Naive thymus-derived CD8-positive, alpha-beta T cell (primary cell): ENCODE measurements around the gene TLNRD1. TPM values are rescaled to one million over a fixed set of nuclear protein-coding genes. Genes with fewer than 3 reads are reported as not detected.

ENCODE experiments used
- ATAC-seq, 2 donors: fragments of 150-1000 bp; cut with Tn5 transposase in 1 of 2; sonication (Bioruptor Pico), chemical (Tn5 transposase) in 1 of 2; 1 replicate in 1 of 2; 2 replicates in 1 of 2; pipeline ENCODE4 v1.10.0; 2021; ENCODE audit warnings: mild to moderate bottlenecking in 2 of 2, moderate library complexity in 2 of 2
- POLR2A ChIA-PET: fragments of 350-600 bp; sonication (Branson Sonifier 250); formaldehyde crosslinking; loops from one replicate; lab custom pipeline; 2021; ENCODE audit warnings: antibody characterized with exemption; lab: Charles Lee
- DNase-seq, 10 donors: peaks; one replicate each; pipeline versions ENCODE4 v3.0.0 to v3.0.0-alpha.2; 2020 to 2022
- H3K27ac Mint-ChIP-seq, 10 donors: one replicate each; pipeline ENCODE4 v1.8.0; 2020 to 2022; ENCODE audit warnings: mild to moderate bottlenecking in 10 of 10, mixed read lengths in 10 of 10, moderate library complexity in 4 of 10, inconsistent platforms in 1 of 10
- H3K27me3 Mint-ChIP-seq, 5 donors: one replicate each; pipeline ENCODE4 v1.8.0; 2021 to 2022; ENCODE audit warnings: mixed read lengths in 5 of 5
- H3K36me3 Mint-ChIP-seq, 3 donors: one replicate each; pipeline ENCODE4 v1.8.0; 2020 to 2022; ENCODE audit warnings: mixed read lengths in 3 of 3, mild to moderate bottlenecking in 2 of 3, inconsistent platforms in 1 of 3
- H3K4me1 Mint-ChIP-seq, 4 donors: one replicate each; pipeline ENCODE4 v1.8.0; 2021 to 2022; ENCODE audit warnings: mixed read lengths in 4 of 4
- H3K4me3 Mint-ChIP-seq, 10 donors: one replicate each; pipeline ENCODE4 v1.8.0; 2020 to 2022; ENCODE audit warnings: mild to moderate bottlenecking in 10 of 10, mixed read lengths in 10 of 10, moderate library complexity in 6 of 10, inconsistent platforms in 1 of 10
- H3K9me3 Mint-ChIP-seq, 9 donors: one replicate each; pipeline ENCODE4 v1.8.0; 2020 to 2022; ENCODE audit warnings: mixed read lengths in 9 of 9, mild to moderate bottlenecking in 3 of 9, inconsistent platforms in 1 of 9, moderate library complexity in 1 of 9
- polyA plus RNA-seq, 3 donors: library from polyadenylated mRNA; unstranded; fragments of 300-500 nt; fragmentation: Illumina TruSeq; gene quantifications; one replicate each; pipeline ENCODE4 v1.2.3, GENCODE V29; 2021
- total RNA-seq, 8 experiments: library from RNA in 2 of 8; stranded (reverse) in 2 of 8; gene quantifications; one replicate each; pipeline ENCODE4 v1.2.3 and lab custom pipeline; 2021 to 2026

The TLNRD1 gene
- total and polyA plus RNA-seq, 5 experiments from 2014 or later = 2.2 to 19.6 (median 2.9) TPM

DNA sequence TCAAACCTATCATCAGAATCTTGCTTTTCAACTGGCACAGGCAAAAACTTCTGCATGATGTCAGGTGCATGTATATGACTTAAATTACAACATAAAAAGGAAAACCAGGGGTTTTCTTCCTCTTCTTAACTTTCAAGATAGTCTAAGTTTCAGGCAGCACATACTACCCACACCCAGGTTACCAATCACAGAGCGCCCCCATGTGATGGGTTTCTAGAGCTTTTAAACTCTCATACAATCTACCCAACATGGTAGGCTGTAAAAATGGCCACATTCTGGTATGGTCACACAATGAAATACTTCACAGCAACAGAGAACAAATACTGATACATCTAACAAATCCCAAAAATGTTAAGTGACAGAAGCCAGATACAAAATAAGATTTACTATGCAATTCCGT, 18.5 kb upstream of the TLNRD1 start:
- Mint-ChIP-seq H3K27me3 (no peaks in the 10 kb centered on the region), H3K4me1 (peaks cover 34 to 59% (median 57%) of the 10 kb centered on the region in 4 donors), H3K4me3 (no peak overlapping the region), H3K27ac (peak overlapping the region; percentile 13 to 77 (median 57)), H3K36me3 (peaks cover 4 to 78% (median 14%) of the 10 kb centered on the region in 3 donors), H3K9me3 (no peaks in the 10 kb centered on the region)
- POLR2A ChIA-PET = no interaction called here
- ATAC-seq (no peak), DNase-seq (no peak)

DNA sequence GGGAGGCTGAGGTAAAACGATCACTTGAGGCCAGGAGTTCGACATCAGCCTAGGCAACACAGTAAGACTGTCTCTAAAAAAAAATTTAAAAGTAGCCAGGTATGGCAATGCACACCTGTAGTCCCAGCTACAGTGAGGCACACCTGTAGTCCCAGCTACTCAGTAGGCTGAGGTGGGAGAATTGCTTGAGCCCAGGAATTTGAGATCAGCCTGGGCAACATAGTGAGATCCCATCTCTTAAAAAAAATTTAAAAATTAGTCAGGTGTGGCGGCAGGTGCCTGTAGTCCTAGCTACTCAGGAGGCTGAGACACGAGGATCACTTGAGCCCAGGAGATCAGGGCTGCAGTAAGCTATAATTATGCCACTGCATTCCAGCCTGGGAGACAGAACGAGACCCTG, 17.9 kb upstream of the TLNRD1 start:
- H3K4me1 Mint-ChIP-seq = peaks cover 30 to 59% (median 55%) of the 10 kb centered on the region in 4 donors
- DNase-seq (no peak), ATAC-seq (no peak)
- peaks cover 4 to 72% (median 14%) of the 10 kb centered on the region in 3 donors for H3K36me3 Mint-ChIP-seq
- no peak overlapping the region for H3K4me3 Mint-ChIP-seq
- H3K9me3 Mint-ChIP-seq = no peaks in the 10 kb centered on the region
- POLR2A ChIA-PET = no interaction called here
- no peaks in the 10 kb centered on the region for H3K27me3 Mint-ChIP-seq
- H3K27ac Mint-ChIP-seq = peak overlapping the region in 4 of 10 donors; percentile 49 to 77 (median 59)

DNA sequence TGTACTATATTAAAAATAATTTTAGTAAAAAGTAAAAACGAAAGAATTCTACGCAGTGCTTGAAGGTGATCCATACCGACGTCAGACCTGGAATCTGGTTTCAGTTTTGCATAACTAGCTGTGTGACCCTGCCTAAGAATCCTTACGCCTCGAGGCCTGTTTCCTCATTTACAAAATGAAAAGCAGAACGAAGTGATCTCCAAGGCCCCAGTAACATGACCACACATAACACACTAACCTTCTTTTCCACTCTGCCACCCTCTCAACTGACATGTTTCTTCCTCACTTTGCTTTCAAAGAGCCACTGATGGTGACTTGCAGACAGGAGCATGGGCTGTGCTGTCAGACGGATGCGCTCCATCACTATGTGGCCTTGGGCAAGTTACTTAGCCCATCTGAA, 15.9 kb upstream of the TLNRD1 start:
- H3K4me1 Mint-ChIP-seq = peaks cover 43 to 73% (median 70%) of the 10 kb centered on the region in 4 donors
- DNase-seq (no peak), ATAC-seq (no peak)
- H3K36me3 Mint-ChIP-seq = peaks cover 0 to 59% (median 8%) of the 10 kb centered on the region in 3 donors
- peak overlapping the region in 5 of 10 donors; percentile 0 to 54 (median 28) for H3K4me3 Mint-ChIP-seq
- no peaks in the 10 kb centered on the region for H3K27me3 Mint-ChIP-seq
- H3K27ac Mint-ChIP-seq = peak overlapping the region in 6 of 10 donors; percentile 48 to 86 (median 75)
- POLR2A ChIA-PET = no interaction called here
- H3K9me3 Mint-ChIP-seq = no peaks in the 10 kb centered on the region

DNA sequence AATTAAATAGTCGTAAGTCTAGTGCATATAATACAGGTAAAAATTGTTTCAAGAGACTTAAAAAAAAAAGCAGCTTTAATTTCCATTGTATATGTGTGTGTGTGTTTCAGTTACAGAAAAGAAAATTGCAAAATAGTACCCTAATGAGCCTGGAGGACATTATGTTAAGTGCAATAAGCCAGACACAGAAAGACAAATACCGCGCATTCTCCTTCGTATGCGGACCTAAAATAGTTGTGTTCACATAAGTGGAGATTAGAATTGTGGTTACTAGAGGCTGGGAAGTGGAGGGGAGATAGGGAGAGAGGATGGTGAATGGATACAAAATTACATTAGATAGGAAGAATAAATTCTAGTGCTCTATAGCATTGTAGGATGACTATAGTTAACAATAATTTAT, 14.7 kb upstream of the TLNRD1 start:
- ATAC-seq = no peak
- Mint-ChIP-seq H3K27ac (peak overlapping the region in 2 of 10 donors; percentile 1 to 4), H3K4me1 (peaks cover 45 to 82% (median 76%) of the 10 kb centered on the region in 4 donors), H3K9me3 (no peaks in the 10 kb centered on the region), H3K27me3 (no peaks in the 10 kb centered on the region), H3K4me3 (peak overlapping the region in 3 of 10 donors; percentile 1 to 65 (median 63)), H3K36me3 (peaks cover 0 to 49% (median 5%) of the 10 kb centered on the region in 3 donors)
- DNase-seq = no peak
- POLR2A ChIA-PET = interaction anchor here (2.0 kb wide), 1 partner anchor 15 kb away, joined by 7 read pairs; the partner anchor contains the start of gene TLNRD1

DNA sequence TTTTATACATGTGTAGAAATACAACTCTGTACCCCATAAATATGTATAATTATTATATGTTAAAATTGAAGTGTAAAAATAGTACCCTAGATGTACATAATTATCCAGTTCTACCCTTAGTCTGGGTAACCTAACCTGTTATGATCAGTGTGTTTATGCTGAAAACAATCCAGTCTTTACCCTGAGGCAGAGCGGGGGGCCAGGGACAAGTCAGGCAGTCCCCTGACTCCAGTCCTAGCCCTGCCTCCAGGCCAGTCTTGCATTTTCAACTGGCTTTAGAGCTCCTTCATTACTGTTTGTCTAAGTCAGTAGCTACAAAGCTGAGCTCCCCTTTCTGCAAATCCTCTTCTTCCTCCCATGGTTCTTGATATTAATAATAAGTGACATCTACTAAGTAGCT, 14.2 kb upstream of the TLNRD1 start:
- ATAC-seq = no peak
- POLR2A ChIA-PET = interaction anchor here (2.0 kb wide), 1 partner anchor 15 kb away, joined by 7 read pairs; the partner anchor contains the start of gene TLNRD1
- no peaks in the 10 kb centered on the region for H3K27me3 Mint-ChIP-seq
- H3K4me1 Mint-ChIP-seq = peaks cover 45 to 87% (median 81%) of the 10 kb centered on the region in 4 donors
- no peak for DNase-seq
- H3K36me3 Mint-ChIP-seq = peaks cover 0 to 47% (median 5%) of the 10 kb centered on the region in 3 donors
- peak overlapping the region in 7 of 10 donors; percentile 6 to 64 (median 48) for H3K4me3 Mint-ChIP-seq
- H3K27ac Mint-ChIP-seq = peak overlapping the region in 5 of 10 donors; percentile 22 to 63 (median 50)
- H3K9me3 Mint-ChIP-seq = no peaks in the 10 kb centered on the region

DNA sequence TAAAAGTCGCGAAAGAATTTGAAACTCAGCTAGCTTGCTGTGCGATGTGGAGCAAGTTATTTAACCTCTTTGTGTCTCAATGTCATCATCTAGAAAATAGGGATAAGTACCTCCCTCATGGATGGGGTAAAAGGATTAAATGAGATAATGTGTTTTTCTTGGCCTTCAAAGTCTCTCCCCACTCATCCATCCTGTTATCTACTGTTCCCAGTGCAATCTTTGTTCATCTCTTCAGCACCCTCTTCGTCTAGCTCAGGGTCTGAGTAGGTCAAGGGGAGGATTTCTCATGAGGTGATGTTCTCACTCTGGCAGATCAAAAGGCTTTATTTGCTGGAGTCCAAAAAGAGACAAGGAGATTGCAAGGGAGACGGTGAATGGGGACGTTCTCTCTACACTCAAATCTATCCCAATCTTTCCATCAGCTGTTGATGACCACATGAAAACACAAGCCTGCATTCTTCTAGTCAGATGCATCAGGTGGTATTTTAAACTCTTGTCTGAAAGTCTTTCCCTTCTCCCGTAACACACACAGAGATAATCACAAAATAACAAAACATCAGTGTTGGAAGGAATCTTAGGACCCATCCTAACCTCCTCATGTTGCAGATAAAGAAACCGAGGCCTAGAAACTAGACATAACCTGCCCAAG, 12.5 kb upstream of the TLNRD1 start:
- peak overlapping the region; percentile 95 to 100 (median 99) for H3K4me3 Mint-ChIP-seq
- peak overlapping the region; percentile 29 to 99 (median 98) for H3K27ac Mint-ChIP-seq
- peaks cover 42 to 83% (median 74%) of the 10 kb centered on the region in 4 donors for H3K4me1 Mint-ChIP-seq
- POLR2A ChIA-PET = interaction anchor here (1.2 to 4.9 kb wide), 2 partner anchors 13 to 1092 kb away, joined by 3 to 58 read pairs; partner anchors contain the start of genes MTHFS and TLNRD1
- DNase-seq (no peak), ATAC-seq (no peak)
- H3K9me3 Mint-ChIP-seq = no peaks in the 10 kb centered on the region
- peaks cover 0 to 35% (median 0%) of the 10 kb centered on the region in 3 donors for H3K36me3 Mint-ChIP-seq
- H3K27me3 Mint-ChIP-seq = no peaks in the 10 kb centered on the region

DNA sequence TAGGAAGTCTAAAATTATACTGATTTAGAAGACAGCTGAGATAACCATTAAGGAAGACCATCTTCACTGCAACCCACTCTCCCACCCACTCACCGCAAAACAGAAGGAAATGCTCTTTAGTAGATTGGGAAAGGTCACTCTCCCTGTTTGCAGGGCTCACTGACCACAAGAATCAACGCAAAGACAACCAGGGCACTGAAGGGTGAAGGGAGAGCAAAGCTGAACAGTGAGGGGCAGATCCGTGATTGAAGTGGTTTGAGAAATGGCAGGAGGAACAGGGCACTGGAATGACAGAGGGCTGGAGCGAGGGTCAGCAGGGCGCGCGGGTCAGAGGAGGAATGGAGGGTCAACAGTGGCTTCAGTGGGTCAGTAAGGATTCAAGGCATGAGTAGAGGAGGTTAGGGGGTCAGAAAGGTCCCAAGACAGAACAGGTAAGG, 11.6 kb upstream of the TLNRD1 start:
- Mint-ChIP-seq H3K27me3 (no peaks in the 10 kb centered on the region), H3K4me3 (peak overlapping the region; percentile 95 to 100 (median 99)), H3K4me1 (peaks cover 42 to 77% (median 68%) of the 10 kb centered on the region in 4 donors), H3K36me3 (peaks cover 0 to 30% (median 0%) of the 10 kb centered on the region in 3 donors), H3K27ac (peak overlapping the region; percentile 97 to 99 (median 99)), H3K9me3 (no peaks in the 10 kb centered on the region)
- POLR2A ChIA-PET = interaction anchor here (1.9 to 4.9 kb wide), 2 partner anchors 9 to 12 kb away, joined by 8 to 58 read pairs; partner anchors contain the start of gene TLNRD1
- no peak for DNase-seq
- no peak for ATAC-seq

DNA sequence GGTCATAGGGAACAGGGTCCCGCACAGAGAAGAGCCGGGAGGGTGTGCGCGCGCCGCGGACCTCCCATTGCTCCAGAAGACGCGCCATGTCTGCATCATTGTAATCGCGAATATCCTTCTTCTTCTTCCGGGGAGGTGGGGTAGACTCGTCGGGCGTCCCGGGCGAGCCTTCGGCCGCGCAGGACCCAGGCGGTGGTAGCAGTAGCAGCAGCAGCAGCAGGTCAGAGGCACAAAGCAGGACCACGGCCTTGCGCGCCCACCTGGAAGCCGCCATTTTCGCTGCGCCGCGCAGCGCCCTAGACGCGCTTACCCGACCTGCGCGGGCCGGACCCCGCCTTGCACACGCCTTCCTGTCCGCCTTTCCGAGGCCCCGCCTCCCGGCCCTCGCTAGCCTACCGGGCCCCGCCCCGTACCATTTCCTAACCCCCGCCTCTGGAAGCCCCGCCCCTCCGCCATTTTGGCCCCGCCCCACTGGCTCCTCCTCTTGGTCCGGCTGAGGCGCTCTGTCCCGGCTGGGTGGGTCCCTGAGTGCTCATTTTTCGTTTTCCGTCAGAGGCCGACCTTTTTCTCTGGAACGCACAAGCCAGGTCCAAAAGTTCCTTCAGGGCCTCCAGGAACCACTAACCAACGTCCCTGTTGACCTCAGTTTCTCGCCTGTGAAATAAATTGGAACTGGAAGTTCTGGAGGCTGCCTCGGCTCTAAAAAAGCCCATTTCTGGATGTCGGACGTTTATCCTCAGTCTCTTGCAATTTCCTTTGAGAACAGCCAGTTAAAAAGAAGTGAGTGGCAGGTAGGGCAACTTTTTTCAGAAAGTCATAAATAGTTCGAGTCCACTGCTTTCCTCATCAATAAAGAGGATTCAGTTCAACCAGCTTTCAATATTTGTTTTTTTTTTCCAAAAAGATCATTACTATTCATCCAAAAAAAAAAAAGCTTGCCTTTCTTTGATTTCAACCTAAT, 10.9 kb upstream of the TLNRD1 start, which contains the start of gene MESD:
MESD (minus strand) TSS at position 302 of the 961 bp plus-strand sequence; CDS start at position 274, 28 bp downstream.
- peak within 1 kb of the TSS; percentile 95 to 100 (median 99) for H3K4me3 Mint-ChIP-seq
- peaks cover 37 to 70% (median 61%) of the 10 kb centered on the region in 4 donors for H3K4me1 Mint-ChIP-seq

DNA sequence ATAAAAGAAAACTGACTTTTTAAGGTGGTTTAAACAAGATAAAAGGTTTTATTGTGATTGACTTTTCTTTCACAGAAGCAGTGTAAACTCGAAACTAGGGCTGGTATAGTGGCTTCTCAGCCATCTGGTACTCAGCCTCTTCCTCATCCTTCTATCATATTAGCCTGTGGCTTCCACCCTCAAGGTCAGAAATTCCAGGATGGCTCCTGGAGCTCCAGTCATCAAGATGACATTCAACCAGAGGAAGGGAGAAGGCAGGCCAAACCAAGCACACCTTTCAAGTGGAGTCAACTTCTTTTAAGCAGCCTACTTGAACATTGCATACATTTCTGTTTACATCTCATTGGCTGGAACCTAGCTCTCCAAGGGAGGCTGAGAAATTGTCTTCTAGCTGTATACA, 9.8 kb upstream of the TLNRD1 start:
- Mint-ChIP-seq H3K27me3 (no peaks in the 10 kb centered on the region), H3K4me3 (peak overlapping the region in 8 of 10 donors; percentile 7 to 62 (median 33)), H3K36me3 (peaks cover 0 to 15% (median 0%) of the 10 kb centered on the region in 3 donors), H3K4me1 (peaks cover 34 to 58% (median 54%) of the 10 kb centered on the region in 4 donors), H3K9me3 (peaks cover 0 to under 1% (median 0%) of the 10 kb centered on the region in 9 donors), H3K27ac (peak overlapping the region in 8 of 10 donors; percentile 24 to 77 (median 64))
- ATAC-seq (no peak), DNase-seq (no peak)
- POLR2A ChIA-PET = interaction anchor here (0.9 to 4.9 kb wide), 3 partner anchors 8 to 306 kb away, joined by 4 to 58 read pairs (median 8); partner anchors contain the start of gene TLNRD1

More for the DNA sequence above, 10.9 kb upstream of the TLNRD1 start, which contains the start of gene MESD:
- Mint-ChIP-seq H3K27me3 (no peaks in the 10 kb centered on the region), H3K27ac (peak within 1 kb of the TSS; percentile 97 to 99 (median 99)), H3K9me3 (no peaks in the 10 kb centered on the region), H3K36me3 (peaks cover 0 to 25% (median 0%) of the 10 kb centered on the region in 3 donors)
- peak; percentile 90 to 97 (median 94) for DNase-seq
- peak; percentile 99 to 100 for ATAC-seq
- POLR2A ChIA-PET = interaction anchor here (1.9 to 4.9 kb wide), 2 partner anchors 9 to 11 kb away, joined by 8 to 58 read pairs; partner anchors contain the start of gene TLNRD1

DNA sequence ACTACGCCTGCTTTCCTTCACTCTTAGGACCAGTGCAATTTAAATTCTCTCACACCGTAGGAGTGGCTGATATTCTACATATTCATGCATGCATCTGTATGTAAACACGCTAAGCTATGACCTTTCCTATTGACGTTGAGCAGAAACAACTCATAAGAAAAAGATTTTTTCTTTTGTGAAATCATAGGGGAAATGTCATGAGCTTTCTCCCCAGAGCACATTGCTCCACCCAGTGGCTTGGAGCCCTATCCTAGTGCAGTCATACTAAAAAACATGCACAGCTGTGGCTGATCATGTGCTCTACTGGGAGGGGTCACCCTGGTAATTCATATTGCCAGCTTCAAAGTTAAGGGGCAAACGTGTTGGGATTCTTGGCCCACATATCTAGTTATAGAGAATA, 9.3 kb upstream of the TLNRD1 start:
- H3K36me3 Mint-ChIP-seq = peaks cover 0 to 14% (median 0%) of the 10 kb centered on the region in 3 donors
- POLR2A ChIA-PET = interaction anchor here (0.9 to 4.9 kb wide), 2 partner anchors 10 to 305 kb away, joined by 4 to 58 read pairs; partner anchors contain the start of gene TLNRD1
- peak overlapping the region in 8 of 10 donors; percentile 24 to 77 (median 52) for H3K27ac Mint-ChIP-seq
- no peaks in the 10 kb centered on the region for H3K27me3 Mint-ChIP-seq
- H3K9me3 Mint-ChIP-seq = peaks cover 0 to 4% (median 0%) of the 10 kb centered on the region in 9 donors
- ATAC-seq (no peak), DNase-seq (no peak)
- peak overlapping the region in 8 of 10 donors; percentile 6 to 62 (median 31) for H3K4me3 Mint-ChIP-seq
- H3K4me1 Mint-ChIP-seq = peaks cover 33 to 56% (median 52%) of the 10 kb centered on the region in 4 donors

DNA sequence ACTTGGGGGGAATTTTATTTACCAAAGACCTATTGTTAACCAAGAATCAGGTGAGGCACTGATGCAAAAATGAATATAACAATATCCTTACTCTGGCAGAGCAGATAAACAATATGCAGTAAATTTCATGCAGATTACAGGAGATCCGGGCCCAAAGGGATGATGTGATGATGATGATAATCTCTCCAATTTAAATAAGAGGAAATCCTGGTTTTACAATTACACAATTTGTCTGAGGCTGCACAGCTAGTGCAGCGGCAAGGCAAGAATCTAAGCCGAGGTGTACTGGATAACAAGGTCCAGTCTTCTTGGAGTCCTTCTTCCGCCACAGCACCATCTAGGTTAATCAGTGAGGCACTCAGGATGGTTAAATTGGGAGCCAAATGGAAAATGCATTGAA, 8.7 kb upstream of the TLNRD1 start:
- Mint-ChIP-seq H3K4me3 (no peak overlapping the region), H3K27ac (peak overlapping the region in 1 of 10 donors; percentile 45), H3K4me1 (peaks cover 28 to 50% (median 46%) of the 10 kb centered on the region in 4 donors), H3K36me3 (peaks cover 0 to 8% (median 0%) of the 10 kb centered on the region in 3 donors), H3K9me3 (peaks cover 0 to 4% (median 0%) of the 10 kb centered on the region in 9 donors), H3K27me3 (no peaks in the 10 kb centered on the region)
- POLR2A ChIA-PET = interaction anchor here (0.9 to 4.9 kb wide), 2 partner anchors 9 to 305 kb away, joined by 4 to 58 read pairs; partner anchors contain the start of gene TLNRD1
- DNase-seq = no peak
- ATAC-seq = no peak
